Pancreas (tissue), 10 donors: ENCODE measurements around the gene B3GNT2. TPM values are rescaled to one million over a fixed set of nuclear protein-coding genes. Genes with fewer than 3 reads are reported as not detected.
A peak's percentile ranks its signal among the peaks of the same experiment; 100 is the strongest.

Experiments used
- ATAC-seq, 4 donors: fragments of 200-7000 bp; cut with Tn5 transposase; one replicate each; pipeline versions ENCODE4 v1.8.0 to v1.9.1; 2020; ENCODE audit warnings: mild to moderate bottlenecking in 4 of 4, moderate library complexity in 4 of 4
- DNase-seq, 6 donors: peaks; one replicate each; pipeline ENCODE4 v3.0.0-alpha.2; 2020
- FAIRE-seq: peaks from 2 replicates; lab custom pipeline; 2012; peaks lifted over from hg19 to GRCh38; lab: Jason Lieb, UNC
- H3K27ac ChIP-seq, 4 donors: fragments of 200-600 bp; sonication (generic); 1 replicate in 3 of 4; 2 replicates in 1 of 4; pipeline versions ENCODE4 v1.5.0 to v1.8.0; 2020
- H3K27me3 ChIP-seq, 4 donors: fragments of 200-600 bp; one replicate each; pipeline ENCODE4 v1.8.0; 2021
- H3K36me3 ChIP-seq, 3 donors: fragments of 200-600 bp; sonication (generic) in 1 of 3; one replicate each; pipeline versions ENCODE4 v1.5.0 to v1.8.0; 2020 to 2021
- H3K4me1 ChIP-seq, 3 donors: fragments of 200-600 bp; one replicate each; pipeline ENCODE4 v1.8.0; 2021
- H3K4me3 ChIP-seq, 4 donors: fragments of 200-600 bp; sonication (generic) in 2 of 4; one replicate each; pipeline versions ENCODE4 v1.5.0 to v1.8.0; 2020 to 2021
- H3K9me3 ChIP-seq, 4 donors: fragments of 200-600 bp; one replicate each; pipeline ENCODE4 v1.8.0; 2021
- WGBS, 2 donors: extraction: QIAGEN DNeasy Blood & Tissue Kit; methylation state at CpG; one replicate each; pipeline ENCODE4 v1.1.7; 2013; 5-methylcytosine and 5-hydroxymethylcytosine counted together
- intact Hi-C, 3 donors: fragments of 100-400 bp; cut with DNase I; formaldehyde crosslinking; loops; one replicate each; pipeline versions ENCODE4 v1.11.1 to v1.14.2; 2022
- polyA plus RNA-seq, 2 donors: library from polyadenylated mRNA; stranded (reverse); fragments of 200-250 nt; gene quantifications; one replicate each; pipeline ENCODE4 v1.2.3, GENCODE V29; 2013
- total RNA-seq, 6 donors: library from RNA; stranded (reverse); fragmentation: NEBNext Ultra II Directional in 4 of 6; extraction: Animal tissue kit (Norgen Biotek cat#: 25700) in 4 of 6; gene quantifications; one replicate each; pipeline versions ENCODE4 v1.2.1 to v1.2.4, GENCODE V29; 2021 to 2023
- TF ChIP-seq, protein P1 (sequence below), 4 donors: fragments of 200-600 bp; sonication (generic) in 3 of 4; IDR thresholded peaks; one replicate each; pipeline versions ENCODE4 v1.5.0 to v1.8.0; 2021; ENCODE audit warnings: antibody characterized with exemption in 4 of 4
- donor health status: healthy with polysubstance abuse.
- donor health status: DM: no; HTN: no; CAD: no; lungs with moderate emphysema.
- donor health status: DM: no; HTN: no; CAD: no.
- donor health status: control.
- donor health status: control.
- donor health status: Bipolar disorder and iron deficiency.
- donor health status: DM: yes; HTN: yes; CAD: no.
- donor health status: DM: no; HTN: no; CAD: no.
- donor health status: DM: no; HTN: no; CAD: no.
- donor health status: DM: yes; HTN: yes; CAD: no.

Gene B3GNT2
- total and polyA plus RNA-seq, 8 donors: 3.7 to 15.4 (median 11.2) TPM

DNA sequence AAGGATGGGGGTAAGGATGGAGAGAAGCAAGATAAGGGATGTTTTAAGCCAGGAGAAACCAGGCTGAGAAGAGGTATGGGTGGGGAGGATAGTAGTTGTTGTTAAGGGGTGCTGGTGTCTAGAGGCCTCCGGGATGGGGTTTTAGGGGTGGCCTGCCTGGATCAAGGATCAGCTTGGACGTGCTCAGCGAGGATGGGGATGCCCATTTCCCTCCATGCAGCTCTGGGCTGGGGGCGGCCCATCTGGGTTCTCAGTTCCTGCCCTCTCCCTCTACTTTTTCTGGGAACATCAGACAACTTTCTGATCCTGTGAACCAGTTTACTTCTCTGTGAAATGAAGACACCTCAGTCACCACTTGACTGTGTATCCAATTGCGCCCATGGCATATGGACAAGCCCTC is 10.1 kb downstream of the B3GNT2 start:
- no peak for DNase-seq
- TF ChIP-seq, protein P1, sequence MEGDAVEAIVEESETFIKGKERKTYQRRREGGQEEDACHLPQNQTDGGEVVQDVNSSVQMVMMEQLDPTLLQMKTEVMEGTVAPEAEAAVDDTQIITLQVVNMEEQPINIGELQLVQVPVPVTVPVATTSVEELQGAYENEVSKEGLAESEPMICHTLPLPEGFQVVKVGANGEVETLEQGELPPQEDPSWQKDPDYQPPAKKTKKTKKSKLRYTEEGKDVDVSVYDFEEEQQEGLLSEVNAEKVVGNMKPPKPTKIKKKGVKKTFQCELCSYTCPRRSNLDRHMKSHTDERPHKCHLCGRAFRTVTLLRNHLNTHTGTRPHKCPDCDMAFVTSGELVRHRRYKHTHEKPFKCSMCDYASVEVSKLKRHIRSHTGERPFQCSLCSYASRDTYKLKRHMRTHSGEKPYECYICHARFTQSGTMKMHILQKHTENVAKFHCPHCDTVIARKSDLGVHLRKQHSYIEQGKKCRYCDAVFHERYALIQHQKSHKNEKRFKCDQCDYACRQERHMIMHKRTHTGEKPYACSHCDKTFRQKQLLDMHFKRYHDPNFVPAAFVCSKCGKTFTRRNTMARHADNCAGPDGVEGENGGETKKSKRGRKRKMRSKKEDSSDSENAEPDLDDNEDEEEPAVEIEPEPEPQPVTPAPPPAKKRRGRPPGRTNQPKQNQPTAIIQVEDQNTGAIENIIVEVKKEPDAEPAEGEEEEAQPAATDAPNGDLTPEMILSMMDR (IDR thresholded peaks at IDR 0.05): no peak
- Histone ChIP-seq H3K4me3 (no peak overlapping the region), H3K27ac (no peak overlapping the region), H3K4me1 (peaks cover 17 to 24% (median 23%) of the 10 kb centered on the region in 3 donors), H3K27me3 (no peaks in the 10 kb centered on the region), H3K9me3 (no peaks in the 10 kb centered on the region), H3K36me3 (no peaks in the 10 kb centered on the region)
- intact Hi-C loops: no loop called here
- no peak for ATAC-seq
- WGBS, 2 donors: 95% methylated on average over 5 of the region's 5 CpGs
- FAIRE-seq: no peak

- WGBS, 2 donors: 89 to 94% methylated on average over 10 of the region's 10 CpGs
- ATAC-seq (no peak), DNase-seq (no peak), FAIRE-seq (no peak)
- no peaks in the 10 kb centered on the region for H3K27me3 ChIP-seq
- no peaks in the 10 kb centered on the region for H3K36me3 ChIP-seq
- TF ChIP-seq, protein P1 (IDR thresholded peaks at IDR 0.05): no peak
- intact Hi-C loops: no loop called here
- no peak overlapping the region for H3K27ac ChIP-seq
- no peak overlapping the region for H3K4me3 ChIP-seq
- peaks cover 5 to 12% (median 12%) of the 10 kb centered on the region in 3 donors for H3K4me1 ChIP-seq
- no peaks in the 10 kb centered on the region for H3K9me3 ChIP-seq
Measured at GRCh38 chr2:62207491-62207890, 11.6 kb downstream of the B3GNT2 start.

DNA sequence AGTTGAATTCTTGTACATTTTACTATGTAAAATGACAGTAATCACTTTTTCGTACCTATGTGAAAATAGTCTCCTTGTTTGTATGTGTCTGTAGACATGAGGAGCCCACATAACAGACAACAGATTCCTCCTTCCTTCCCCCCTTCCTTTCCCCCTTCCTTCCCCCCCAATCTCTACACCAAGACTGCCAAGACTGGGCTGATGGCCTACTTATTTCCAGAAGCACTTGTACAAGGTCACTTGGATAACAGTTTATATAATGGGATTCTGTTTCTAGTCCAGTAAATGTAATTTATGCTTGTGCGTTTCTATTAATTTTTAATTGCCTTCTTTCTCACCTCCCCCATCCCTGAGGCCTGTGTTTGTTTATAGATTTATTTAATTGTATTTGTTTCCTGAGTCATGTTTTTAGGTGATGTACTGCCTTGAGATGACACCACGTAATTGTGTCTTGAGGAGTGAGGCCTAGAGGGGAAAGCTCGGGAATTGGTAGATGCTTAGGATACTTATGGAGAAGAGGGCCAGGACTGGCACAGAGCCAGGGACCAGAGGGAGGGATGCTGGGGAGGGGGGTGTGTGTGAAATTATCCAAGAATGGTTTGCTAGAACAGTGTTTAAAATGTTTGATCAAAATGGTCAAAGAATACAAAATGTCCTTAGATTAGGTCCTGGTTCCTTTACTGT is 12.3 kb downstream of the B3GNT2 start:
- Histone ChIP-seq H3K4me1 (peaks cover 5 to 12% (median 12%) of the 10 kb centered on the region in 3 donors), H3K9me3 (no peaks in the 10 kb centered on the region), H3K27me3 (no peaks in the 10 kb centered on the region), H3K4me3 (no peak overlapping the region), H3K27ac (no peak overlapping the region), H3K36me3 (no peaks in the 10 kb centered on the region)
- 42 to 43% methylated on average over 4 of the region's 4 CpGs for WGBS, 2 donors
- intact Hi-C loops: no loop called here
- TF ChIP-seq, protein P1 (IDR thresholded peaks at IDR 0.05): no peak
- FAIRE-seq (no peak), ATAC-seq (peak in 2 of 4 donors; percentile 55 to 62), DNase-seq (no peak)

GRCh38 chr2:62208758-62209114 is 12.8 kb downstream of the B3GNT2 start:
- no peak for FAIRE-seq
- TF ChIP-seq, protein P1 (IDR thresholded peaks at IDR 0.05): no peak
- no peaks in the 10 kb centered on the region for H3K27me3 ChIP-seq
- no peaks in the 10 kb centered on the region for H3K36me3 ChIP-seq
- no peak overlapping the region for H3K27ac ChIP-seq
- H3K4me1 ChIP-seq: peaks cover 5 to 12% (median 12%) of the 10 kb centered on the region in 3 donors
- ATAC-seq: peak in 3 of 4 donors; percentile 55 to 60 (median 58)
- DNase-seq: no peak
- intact Hi-C loops: no loop called here
- WGBS, 2 donors: 64% methylated on average over 5 of the region's 5 CpGs
- no peaks in the 10 kb centered on the region for H3K9me3 ChIP-seq
- no peak overlapping the region for H3K4me3 ChIP-seq

- TF ChIP-seq, protein P1 (IDR thresholded peaks at IDR 0.05): no peak
- FAIRE-seq: no peak
- no peaks in the 10 kb centered on the region for H3K27me3 ChIP-seq
- ATAC-seq: no peak
- DNase-seq: no peak
- intact Hi-C loops: no loop called here
- H3K4me3 ChIP-seq: no peak overlapping the region
- no peak overlapping the region for H3K27ac ChIP-seq
- no peaks in the 10 kb centered on the region for H3K36me3 ChIP-seq
- 73 to 81% methylated on average over 8 of the region's 8 CpGs for WGBS, 2 donors
- peaks cover 5 to 16% (median 16%) of the 10 kb centered on the region in 3 donors for H3K4me1 ChIP-seq
- no peaks in the 10 kb centered on the region for H3K9me3 ChIP-seq
Measured at GRCh38 chr2:62209427-62209991, 13.6 kb downstream of the B3GNT2 start.
